GM21723 (cell line): ENCODE data around the gene ADAM22.
"Not testable (repeated sequence)": the region's sequence is repeated elsewhere in the genome, so short reads cannot be mapped to it uniquely, and the experiment has no call there.

ENCODE experiments used
- ATAC-seq: cut with Tn5 transposase; IDR thresholded peaks from one replicate; pipeline ENCODE4 v1.9.1; 2021; ENCODE audit warnings: mild to moderate bottlenecking, moderate library complexity; ENCODE audit not compliant: unreplicated experiment

Gene ADAM22

DNA sequence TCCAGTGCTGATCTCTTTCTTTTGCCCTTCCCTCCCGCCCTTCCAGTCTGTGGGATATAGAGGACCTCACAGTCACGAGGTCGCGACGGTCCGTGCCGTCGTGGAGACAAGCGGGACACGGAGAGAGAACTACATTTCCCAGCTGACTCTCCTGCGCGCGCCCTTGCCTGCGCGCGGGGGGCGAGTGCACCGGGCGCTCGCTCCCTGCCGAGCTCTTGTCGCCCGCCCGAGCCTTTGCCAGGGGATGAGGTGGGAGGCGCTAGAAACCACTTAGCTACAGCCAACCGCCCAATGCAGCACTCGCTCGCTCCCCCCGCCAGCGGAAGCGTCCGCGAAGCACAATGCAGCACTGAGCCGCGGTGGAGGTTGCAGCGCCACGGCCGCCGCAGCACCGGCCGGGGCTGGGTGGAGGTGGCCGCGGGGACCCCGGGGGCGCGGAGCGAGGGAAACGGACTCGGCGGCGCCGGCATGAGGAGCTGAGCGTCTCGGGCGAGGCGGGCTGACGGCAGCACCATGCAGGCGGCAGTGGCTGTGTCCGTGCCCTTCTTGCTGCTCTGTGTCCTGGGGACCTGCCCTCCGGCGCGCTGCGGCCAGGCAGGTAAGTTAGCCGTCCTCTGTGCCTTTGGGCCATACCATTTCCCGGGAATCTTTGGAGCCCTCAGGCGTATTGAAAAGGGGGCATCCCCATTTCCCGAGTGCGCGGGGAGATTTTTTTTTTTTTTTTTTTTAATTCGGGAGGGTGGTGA lies at the start of gene ADAM22:
TSS of gene ADAM22 (plus strand) at position 299 of the 746 bp plus-strand sequence. CDS start at position 514, 215 bp downstream.
- peak; percentile 98 for ATAC-seq

GRCh38 chr7:87885018-87885417 lies 49.0 kb upstream of the ADAM22 start:
- ATAC-seq: no peak

GRCh38 chr7:87886875-87887274 lies 47.2 kb upstream of the ADAM22 start:
- ATAC-seq: no peak

DNA sequence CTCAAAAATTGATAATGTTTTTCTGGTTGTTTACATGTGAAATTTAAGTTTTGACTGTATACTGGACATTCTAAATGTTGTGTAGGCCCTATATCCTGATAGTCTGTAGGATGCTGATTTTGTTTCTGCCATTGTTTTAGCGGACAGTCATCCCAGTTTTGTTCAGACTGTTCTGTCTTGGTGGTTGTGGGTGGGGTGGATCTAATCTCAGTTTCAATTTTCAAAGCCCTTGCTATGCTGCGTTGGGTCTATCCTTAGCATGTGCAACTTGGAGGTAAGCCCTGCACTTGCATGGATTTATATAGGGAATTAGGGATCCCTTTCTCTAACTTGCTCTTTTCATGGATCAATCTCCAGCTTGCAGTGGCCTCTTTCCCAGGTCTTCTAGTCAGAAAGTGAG lies 38.7 kb upstream of the ADAM22 start:
- no peak for ATAC-seq

GRCh38 chr7:87899255-87899654 lies 34.8 kb upstream of the ADAM22 start:
- ATAC-seq: no peak

DNA sequence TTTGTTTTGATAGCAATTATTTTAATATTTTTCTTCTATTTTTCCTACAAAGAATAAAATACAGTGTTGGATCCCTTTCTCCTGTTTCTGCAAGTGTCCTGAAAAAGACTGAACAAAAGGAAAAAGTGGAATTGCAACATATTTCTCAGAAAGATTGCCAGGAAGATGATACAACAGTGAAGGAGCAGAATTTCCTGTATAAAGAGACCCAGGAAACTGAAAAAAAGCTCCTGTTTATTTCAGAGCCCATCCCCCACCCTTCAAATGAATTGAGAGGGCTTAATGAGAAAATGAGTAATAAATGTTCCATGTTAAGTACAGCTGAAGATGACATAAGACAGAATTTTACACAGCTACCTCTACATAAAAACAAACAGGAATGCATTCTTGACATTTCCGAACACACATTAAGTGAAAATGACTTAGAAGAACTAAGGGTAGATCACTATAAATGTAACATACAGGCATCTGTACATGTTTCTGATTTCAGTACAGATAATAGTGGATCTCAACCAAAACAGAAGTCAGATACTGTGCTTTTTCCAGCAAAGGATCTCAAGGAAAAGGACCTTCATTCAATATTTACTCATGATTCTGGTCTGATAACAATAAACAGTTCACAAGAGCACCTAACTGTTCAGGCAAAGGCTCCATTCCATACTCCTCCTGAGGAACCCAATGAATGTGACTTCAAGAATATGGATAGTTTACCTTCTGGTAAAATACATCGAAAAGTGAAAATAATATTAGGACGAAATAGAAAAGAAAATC lies 26.7 kb upstream of the ADAM22 start:
- ATAC-seq: not testable (repeated sequence)

DNA sequence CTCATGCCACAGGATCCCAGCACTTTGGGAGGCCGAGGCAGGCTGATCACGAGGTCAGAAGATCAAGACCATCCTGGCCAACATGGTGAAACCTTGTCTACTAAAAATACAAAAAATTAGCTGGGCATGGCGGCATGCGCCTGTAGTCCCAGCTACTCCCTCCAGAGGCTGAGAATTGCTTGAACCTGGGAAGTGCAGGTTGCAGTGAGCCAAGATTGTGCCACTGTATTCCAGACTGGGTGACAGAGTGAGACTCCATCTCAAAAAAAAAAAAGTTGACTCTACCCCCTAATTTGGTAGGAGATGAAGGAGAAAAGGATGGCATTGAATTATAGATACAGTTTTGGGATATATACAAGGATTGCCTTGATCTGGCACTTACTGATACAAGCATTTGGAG lies 25.2 kb upstream of the ADAM22 start:
- not testable (repeated sequence) for ATAC-seq

- no peak for ATAC-seq
Measured at GRCh38 chr7:87912121-87912520, 21.9 kb upstream of the ADAM22 start.

GRCh38 chr7:87918740-87919139 lies 15.3 kb upstream of the ADAM22 start:
- ATAC-seq: no peak

DNA sequence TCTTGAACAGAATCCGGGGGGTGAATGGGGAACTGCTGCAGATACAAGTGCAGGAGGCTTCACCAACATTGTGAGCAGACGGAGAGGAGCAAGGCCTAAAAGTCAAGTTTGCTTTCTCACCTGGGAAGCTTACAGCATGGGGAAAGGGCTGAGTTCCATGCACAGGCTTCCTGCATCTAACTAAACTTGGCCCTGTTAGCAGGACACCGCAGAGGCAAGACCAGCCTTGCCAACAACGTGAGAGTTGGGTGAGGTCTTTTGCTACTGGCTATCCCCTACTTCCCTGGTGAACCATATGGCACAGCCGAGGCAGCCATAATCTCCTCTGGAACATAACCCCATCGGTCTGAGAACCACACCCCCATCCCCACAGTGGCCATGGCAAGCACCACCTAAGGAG lies 14.2 kb upstream of the ADAM22 start:
- no peak for ATAC-seq

DNA sequence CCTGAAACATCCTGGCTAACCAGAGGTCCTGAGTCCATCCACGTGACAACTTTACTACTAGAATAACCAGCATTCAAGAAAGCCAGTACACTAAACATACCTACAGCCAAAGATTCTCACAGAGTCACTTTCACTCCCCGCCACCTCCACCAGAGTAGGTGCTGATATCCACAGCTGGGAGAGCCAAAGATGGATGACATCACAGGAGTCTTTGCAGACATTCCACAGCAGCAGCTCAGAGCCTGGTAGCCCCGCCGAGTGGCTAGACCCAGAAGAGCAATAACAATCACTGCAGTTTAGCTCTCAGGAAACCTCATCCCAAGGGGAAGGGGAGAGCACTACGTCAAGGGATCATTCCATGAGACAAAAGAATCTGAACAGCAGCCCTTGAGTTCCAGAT lies 13.5 kb upstream of the ADAM22 start:
- no peak for ATAC-seq

GRCh38 chr7:87922759-87923395 lies 11.2 kb upstream of the ADAM22 start:
- ATAC-seq: not testable (repeated sequence)

- peak; percentile 96 for ATAC-seq
Measured at GRCh38 chr7:87926581-87927461, 7.2 kb upstream of the ADAM22 start.

GRCh38 chr7:87933605-87933952 lies 472 bp upstream of the ADAM22 start:
- peak; percentile 13 for ATAC-seq

GRCh38 chr7:87934699-87935383 lies 790 bp downstream of the ADAM22 start:
- peak; percentile 10 for ATAC-seq

DNA sequence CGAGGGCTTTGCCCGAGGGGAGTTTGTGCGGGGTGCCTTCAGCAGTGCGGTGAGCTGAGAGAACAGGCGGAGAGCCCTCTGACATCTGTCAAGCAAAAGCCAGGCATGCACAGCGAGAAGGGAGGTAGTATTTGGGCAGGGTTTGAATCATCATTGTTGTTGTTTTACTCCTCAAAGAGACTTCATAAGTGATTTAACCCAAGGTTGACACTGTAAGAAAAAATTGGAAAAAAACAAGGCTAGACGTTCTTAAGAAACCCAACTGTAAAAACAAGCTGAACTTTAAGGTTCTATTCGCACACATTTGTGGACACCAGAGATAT lies 1.3 kb downstream of the ADAM22 start:
- ATAC-seq: no peak

DNA sequence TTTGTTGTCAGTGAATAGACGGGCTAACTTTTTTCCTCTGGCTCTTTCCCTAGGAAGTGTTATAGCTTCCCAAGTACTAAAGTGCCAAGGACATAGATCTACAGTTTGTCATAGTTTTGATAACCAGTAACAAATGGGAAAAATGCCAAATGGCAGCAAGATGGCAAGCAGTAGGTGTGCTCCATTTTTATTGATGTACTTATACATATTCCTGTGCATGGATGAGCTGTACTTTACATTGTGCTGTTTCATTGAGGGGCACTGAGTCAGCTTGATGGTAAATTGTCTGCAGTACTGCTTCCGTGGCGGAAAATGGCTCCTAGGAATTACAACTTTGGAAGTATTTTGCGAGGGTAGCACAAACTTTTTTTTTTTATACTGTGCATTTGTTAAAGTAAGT lies 7.1 kb downstream of the ADAM22 start:
- ATAC-seq: no peak

GRCh38 chr7:87944547-87944946 lies 10.5 kb downstream of the ADAM22 start:
- peak; percentile 58 for ATAC-seq

- not testable (repeated sequence) for ATAC-seq
Measured at GRCh38 chr7:87945926-87946325, 11.9 kb downstream of the ADAM22 start.

- no peak for ATAC-seq
Measured at GRCh38 chr7:87948371-87948770, 14.3 kb downstream of the ADAM22 start.
